Left lung (tissue), 10 donors: ENCODE data around the gene TMSB4X. TPM values are rescaled to one million over a fixed set of nuclear protein-coding genes. Genes with fewer than 3 reads are reported as not detected.
A peak's percentile ranks its signal among the peaks of the same experiment; 100 is the strongest.

ENCODE experiments used
- ATAC-seq: fragments of 200-7000 bp; cut with Tn5 transposase; one replicate; pipeline ENCODE4 v1.9.1; 2020; ENCODE audit warnings: moderate library complexity
- DNase-seq, 4 donors: peaks; one replicate each; pipeline ENCODE4 v3.0.0-alpha.2; 2013 to 2020
- H3K27ac ChIP-seq, 2 donors: fragments of 200-600 bp; sonication (generic) in 1 of 2; one replicate each; pipeline versions ENCODE4 v1.5.0 to v1.8.0; 2020 to 2021
- H3K27me3 ChIP-seq, 2 donors: fragments of 200-600 bp; sonication (generic) in 1 of 2; one replicate each; pipeline versions ENCODE4 v1.5.0 to v1.8.0; 2020 to 2021
- H3K36me3 ChIP-seq, 2 donors: fragments of 200-600 bp; sonication (generic) in 1 of 2; one replicate each; pipeline versions ENCODE4 v1.5.0 to v1.8.0; 2020 to 2021
- H3K4me1 ChIP-seq, 2 donors: fragments of 200-600 bp; one replicate each; pipeline ENCODE4 v1.8.0; 2021
- H3K4me3 ChIP-seq, 2 donors: fragments of 200-600 bp; sonication (generic) in 1 of 2; one replicate each; pipeline versions ENCODE4 v1.5.0 to v1.8.0; 2020 to 2021; ENCODE audit warnings: mild to moderate bottlenecking in 1 of 2
- H3K9me3 ChIP-seq, 2 donors: fragments of 200-600 bp; sonication (generic) in 1 of 2; one replicate each; pipeline versions ENCODE4 v1.5.0 to v1.8.0; 2020 to 2021
- CTCF ChIP-seq, 2 donors: fragments of 200-600 bp; sonication (generic) in 1 of 2; IDR thresholded peaks; one replicate each; pipeline versions ENCODE4 v1.5.0 to v1.8.0; 2021; ENCODE audit warnings: antibody characterized with exemption in 2 of 2
- intact Hi-C, 2 donors: fragments of 100-400 bp; cut with DNase I; formaldehyde crosslinking; loops; one replicate each; pipeline versions ENCODE4 v1.11.2 to v1.14.2; 2022
- polyA plus RNA-seq, 6 donors: library from polyadenylated mRNA; unstranded; fragments of 120-200 nt; gene quantifications; one replicate each; pipeline ENCODE4 v1.2.1, GENCODE V29; 2013; ENCODE audit not compliant: insufficient read length in 6 of 6
- total RNA-seq, 2 donors: library from RNA; stranded (reverse); fragmentation: NEBNext Ultra II Directional; extraction: Animal tissue kit (Norgen Biotek cat#: 25700); gene quantifications; one replicate each; pipeline ENCODE4 v1.2.1, GENCODE V29; 2021
- donor health status: DM: no; HTN: yes; CAD: no.
- donor health status: DM: no; HTN: no; CAD: no.

TMSB4X gene
- total and polyA plus RNA-seq, 8 donors: 3,301 to 4,791 (median 3,530) TPM

GRCh38 chrX:12993826-12994225, 18.9 kb downstream of the TMSB4X start:
- Histone ChIP-seq H3K27me3 (no peaks in the 10 kb centered on the region), H3K4me3 (no peak overlapping the region), H3K27ac (no peak overlapping the region), H3K9me3 (no peaks in the 10 kb centered on the region), H3K36me3 (no peaks in the 10 kb centered on the region), H3K4me1 (peaks cover 0 to 13% of the 10 kb centered on the region in 2 donors)
- TF ChIP-seq CTCF (IDR thresholded peaks at IDR 0.05): no peak
- ATAC-seq (peak; percentile 15), DNase-seq (no peak)
- intact Hi-C loops: no loop called here

- DNase-seq (no peak), ATAC-seq (no peak)
- H3K27me3 ChIP-seq: no peaks in the 10 kb centered on the region
- intact Hi-C loops: no loop called here
- H3K4me3 ChIP-seq: no peak overlapping the region
- no peak for TF ChIP-seq CTCF (IDR thresholded peaks at IDR 0.05)
- H3K27ac ChIP-seq: no peak overlapping the region
- H3K4me1 ChIP-seq: peaks cover under 1 to 18% of the 10 kb centered on the region in 2 donors
- no peaks in the 10 kb centered on the region for H3K36me3 ChIP-seq
- H3K9me3 ChIP-seq: no peaks in the 10 kb centered on the region
These were observed 19.4 kb downstream of the TMSB4X start for GRCh38 chrX:12994321-12994720.

DNA sequence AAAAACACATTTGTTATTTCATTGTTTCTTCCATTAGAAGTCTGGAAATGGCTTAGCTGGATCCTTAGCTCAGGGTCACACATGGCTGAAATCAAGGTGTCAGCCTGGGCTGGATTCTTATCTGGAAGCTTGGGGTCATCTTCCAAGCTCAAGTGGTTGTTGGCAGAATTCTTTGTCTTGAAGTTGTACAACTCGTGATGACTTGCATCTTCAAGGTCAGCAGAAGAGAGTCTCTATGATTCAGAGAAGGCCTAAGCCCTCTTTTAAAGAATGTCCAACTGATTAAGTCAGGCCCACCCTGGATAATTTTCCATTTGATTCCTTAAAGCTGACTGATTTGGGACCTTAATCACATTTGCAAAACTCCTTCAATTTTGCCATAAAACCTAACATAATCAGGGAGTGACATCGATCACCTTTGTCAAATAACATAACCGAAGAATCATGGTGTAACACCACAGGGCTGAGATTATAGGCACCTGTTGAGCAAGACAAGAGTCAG, 22.1 kb downstream of the TMSB4X start:
- peaks cover 7 to 43% of the 10 kb centered on the region in 2 donors for H3K4me1 ChIP-seq
- no peaks in the 10 kb centered on the region for H3K27me3 ChIP-seq
- no peak for DNase-seq
- ATAC-seq: no peak
- H3K4me3 ChIP-seq: no peak overlapping the region
- no peak for TF ChIP-seq CTCF (IDR thresholded peaks at IDR 0.05)
- no peaks in the 10 kb centered on the region for H3K9me3 ChIP-seq
- H3K36me3 ChIP-seq: no peaks in the 10 kb centered on the region
- intact Hi-C loops: no loop called here
- H3K27ac ChIP-seq: peak overlapping the region in 1 of 2 donors; percentile 30

GRCh38 chrX:12997906-12998687, 23.2 kb downstream of the TMSB4X start:
- no peaks in the 10 kb centered on the region for H3K9me3 ChIP-seq
- TF ChIP-seq CTCF (IDR thresholded peaks at IDR 0.05): no peak
- H3K4me1 ChIP-seq: peaks cover 7 to 49% of the 10 kb centered on the region in 2 donors
- ATAC-seq (peak; percentile 71), DNase-seq (no peak)
- H3K4me3 ChIP-seq: no peak overlapping the region
- intact Hi-C loops: no loop called here
- H3K27ac ChIP-seq: peak overlapping the region; percentile 46 to 80
- H3K36me3 ChIP-seq: no peaks in the 10 kb centered on the region
- H3K27me3 ChIP-seq: no peaks in the 10 kb centered on the region

GRCh38 chrX:12999422-12999821, 24.5 kb downstream of the TMSB4X start:
- no peak for TF ChIP-seq CTCF (IDR thresholded peaks at IDR 0.05)
- peak overlapping the region; percentile 62 to 80 for H3K27ac ChIP-seq
- no peak for ATAC-seq
- peaks cover 7 to 49% of the 10 kb centered on the region in 2 donors for H3K4me1 ChIP-seq
- H3K36me3 ChIP-seq: no peaks in the 10 kb centered on the region
- H3K4me3 ChIP-seq: no peak overlapping the region
- H3K27me3 ChIP-seq: no peaks in the 10 kb centered on the region
- no peaks in the 10 kb centered on the region for H3K9me3 ChIP-seq
- DNase-seq: no peak
- intact Hi-C loops: no loop called here
